Kasumi-1 (cell line): Measurements from ENCODE around the gene CLCN1.
A peak's percentile ranks its signal among the peaks of the same experiment; 100 is the strongest.

Experiments used
- DNase-seq, 2 experiments: peaks; one replicate each; lab custom pipeline; 2025; lab: John Stamatoyannopoulos, UW

The CLCN1 gene

GRCh38 chr7:143363016-143363937 lies 47.4 kb downstream of the CLCN1 start:
- DNase-seq: no peak

DNA sequence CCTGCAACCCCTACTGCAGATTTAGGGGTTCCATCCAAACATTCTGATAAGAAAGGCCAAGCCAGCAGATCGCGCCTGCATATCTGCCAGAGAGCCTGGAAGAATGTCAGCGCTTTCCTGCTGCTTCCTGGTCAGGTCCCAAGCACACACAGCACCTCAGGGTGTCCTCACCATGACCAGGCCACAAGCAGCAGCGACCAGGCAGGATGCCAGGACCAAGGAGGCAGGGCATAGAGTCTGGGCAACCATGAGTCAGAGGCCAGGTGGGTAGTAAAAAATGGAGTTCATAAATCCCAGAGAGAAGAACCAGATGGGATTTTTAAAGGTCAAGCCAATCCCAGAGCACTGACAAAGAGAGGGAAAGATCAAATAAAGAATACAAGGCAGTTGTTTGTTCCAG lies 52.1 kb downstream of the CLCN1 start:
- no peak for DNase-seq

- no peak for DNase-seq
Observed at GRCh38 chr7:143368387-143368786, 52.5 kb downstream of the CLCN1 start.

DNA sequence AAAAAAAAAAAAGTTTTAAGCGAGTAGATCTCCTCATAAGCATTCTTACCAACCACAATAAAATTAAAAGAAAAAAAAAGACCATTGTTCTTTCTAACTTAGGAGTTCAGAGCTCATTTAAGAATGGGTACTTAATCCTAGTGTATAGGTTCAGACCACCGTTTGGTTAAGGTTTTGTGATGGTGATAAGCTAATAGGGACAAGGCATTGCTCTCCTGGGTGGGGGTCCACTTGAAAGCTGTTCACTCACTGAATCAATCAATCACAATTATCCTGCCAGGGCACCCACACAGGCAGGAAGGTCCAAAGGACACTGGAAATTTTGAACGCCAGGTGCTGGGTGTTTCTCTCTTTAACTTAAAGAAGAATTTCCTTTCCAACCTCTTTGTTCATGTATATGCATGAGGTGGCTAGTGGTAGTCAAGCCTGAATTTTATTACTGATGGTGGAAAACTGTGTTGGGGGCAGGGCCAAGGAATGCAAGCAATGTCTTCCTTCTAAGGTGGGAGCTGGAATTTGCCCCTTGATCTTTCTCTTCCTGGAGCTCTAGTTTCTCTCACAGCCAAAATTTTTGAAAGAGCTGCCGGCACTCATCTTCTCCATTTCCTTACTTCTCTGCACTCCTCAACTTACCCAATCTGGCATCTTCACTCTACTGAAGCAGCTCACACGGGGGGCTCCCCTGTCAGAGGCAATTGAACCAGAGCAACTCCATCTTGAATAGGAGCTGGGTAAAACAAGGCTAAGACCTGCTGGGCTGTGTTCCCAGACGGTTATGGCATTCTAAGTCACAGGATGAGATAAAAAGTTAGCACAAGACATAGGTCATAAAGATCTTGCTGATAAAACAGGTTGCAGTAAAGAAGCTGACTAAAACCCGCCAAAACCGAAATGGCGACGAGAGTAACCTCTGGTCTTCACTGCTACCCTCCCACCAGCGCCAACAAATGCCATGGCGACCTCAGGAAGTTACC lies 54.1 kb downstream of the CLCN1 start:
- DNase-seq: no peak

DNA sequence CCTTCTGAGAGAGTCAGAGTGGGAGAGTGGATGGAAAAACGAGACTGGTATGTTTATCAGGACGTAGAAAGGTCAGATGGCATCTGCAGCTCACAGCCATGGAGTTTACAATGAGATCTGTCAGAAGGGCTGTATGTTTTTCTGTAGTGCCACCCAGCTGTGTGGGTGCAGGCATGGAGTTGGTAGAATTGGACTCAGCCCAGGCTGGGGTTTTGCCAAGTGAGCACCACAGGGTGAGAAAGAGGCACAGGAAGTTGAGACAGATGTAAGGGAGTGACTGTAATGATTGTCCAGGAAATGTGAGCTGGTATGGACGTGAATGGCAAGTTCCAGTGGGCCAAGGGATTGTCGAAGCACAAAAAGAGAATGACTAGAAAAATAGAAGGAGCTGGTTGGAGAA lies 56.2 kb downstream of the CLCN1 start:
- DNase-seq: peak; percentile 79 to 87

GRCh38 chr7:143373255-143373794 lies 57.4 kb downstream of the CLCN1 start:
- DNase-seq: no peak

GRCh38 chr7:143374561-143374960 lies 58.6 kb downstream of the CLCN1 start:
- peak; percentile 69 to 79 for DNase-seq

DNA sequence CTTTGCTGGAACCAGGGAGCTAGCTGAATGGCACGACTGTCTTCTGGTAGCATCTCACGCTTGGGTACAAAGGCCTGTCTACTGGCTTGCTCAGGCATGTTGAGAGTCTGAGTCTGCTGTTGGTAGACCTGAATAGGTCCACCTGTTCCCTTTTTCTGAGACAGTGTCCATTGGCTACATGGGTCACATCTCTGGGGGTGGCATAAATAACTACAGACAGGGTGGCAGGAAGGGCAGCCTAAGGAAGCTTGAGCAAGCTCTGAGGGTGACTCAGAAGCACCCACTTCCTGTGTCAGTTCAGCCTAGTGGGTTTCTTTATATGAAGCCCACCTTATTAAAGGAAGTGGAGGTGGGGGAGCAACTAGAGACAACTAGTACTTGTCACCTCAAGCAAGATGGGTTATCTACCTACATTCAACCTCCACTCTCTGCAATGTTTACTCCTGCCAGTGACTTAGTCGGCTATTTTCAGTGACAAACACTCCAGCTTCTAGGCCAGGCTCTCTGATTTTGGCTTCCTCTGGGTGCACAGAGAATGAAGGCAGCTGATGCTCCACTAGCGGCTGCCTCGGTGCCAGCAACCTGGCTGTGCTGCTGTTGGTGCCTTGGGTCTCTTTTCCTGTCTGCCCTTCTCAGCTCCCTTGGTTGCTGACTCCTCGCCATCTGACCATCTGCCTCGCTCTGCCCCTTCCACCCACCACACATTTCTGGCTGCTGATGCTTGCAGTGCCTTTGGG lies 59.6 kb downstream of the CLCN1 start:
- peak; percentile 82 to 93 for DNase-seq

GRCh38 chr7:143376396-143376795 lies 60.5 kb downstream of the CLCN1 start:
- no peak for DNase-seq

- DNase-seq: no peak
Observed at GRCh38 chr7:143379611-143380259, 63.8 kb downstream of the CLCN1 start.

GRCh38 chr7:143380260-143380645 lies 64.3 kb downstream of the CLCN1 start:
- peak; percentile 88 to 91 for DNase-seq

- DNase-seq: peak; percentile 94 to 97
Observed at GRCh38 chr7:143380646-143381426, 64.9 kb downstream of the CLCN1 start, which contains the start of gene ZYX. Gene ZYX (plus strand): TSS chr7:143381345. CDS start chr7:143381572, 227 bp downstream.

GRCh38 chr7:143381427-143382125 lies 65.7 kb downstream of the CLCN1 start:
- DNase-seq: no peak

- no peak for DNase-seq
Observed at GRCh38 chr7:143382126-143382790, 66.3 kb downstream of the CLCN1 start.

DNA sequence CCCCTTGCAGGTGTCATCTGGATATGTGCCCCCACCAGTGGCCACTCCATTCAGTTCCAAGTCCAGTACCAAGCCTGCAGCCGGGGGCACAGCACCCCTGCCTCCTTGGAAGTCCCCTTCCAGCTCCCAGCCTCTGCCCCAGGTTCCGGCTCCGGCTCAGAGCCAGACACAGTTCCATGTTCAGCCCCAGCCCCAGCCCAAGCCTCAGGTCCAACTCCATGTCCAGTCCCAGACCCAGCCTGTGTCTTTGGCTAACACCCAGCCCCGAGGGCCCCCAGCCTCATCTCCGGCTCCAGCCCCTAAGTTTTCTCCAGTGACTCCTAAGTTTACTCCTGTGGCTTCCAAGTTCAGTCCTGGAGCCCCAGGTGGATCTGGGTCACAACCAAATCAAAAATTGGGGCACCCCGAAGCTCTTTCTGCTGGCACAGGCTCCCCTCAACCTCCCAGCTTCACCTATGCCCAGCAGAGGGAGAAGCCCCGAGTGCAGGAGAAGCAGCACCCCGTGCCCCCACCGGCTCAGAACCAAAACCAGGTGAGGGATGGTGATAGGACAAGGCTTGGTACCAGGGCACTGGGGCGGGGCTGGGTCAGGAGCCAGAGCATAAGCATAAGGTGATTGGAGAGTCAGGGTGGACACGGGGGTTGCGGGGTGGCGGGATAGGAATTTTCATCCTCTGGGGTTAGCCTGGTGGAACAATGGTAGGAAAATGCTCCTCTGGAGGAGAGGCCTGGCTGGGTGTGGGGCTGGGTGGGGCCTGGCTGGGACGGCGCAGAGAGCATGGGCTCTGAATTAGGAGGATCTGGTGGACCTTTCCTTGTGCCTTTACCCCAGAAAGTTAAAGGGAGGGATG lies 67.1 kb downstream of the CLCN1 start:
- no peak for DNase-seq

- DNase-seq: no peak
Observed at GRCh38 chr7:143383642-143383957, 67.7 kb downstream of the CLCN1 start.

GRCh38 chr7:143384148-143384547 lies 68.2 kb downstream of the CLCN1 start:
- DNase-seq: no peak
